HG03196 (cell line): Measurements from ENCODE around the gene VWA8.
"Not testable (repeated sequence)": the region's sequence is repeated elsewhere in the genome, so short reads cannot be mapped to it uniquely, and the experiment has no call there.

Experiments used
- ATAC-seq: cut with Tn5 transposase; IDR thresholded peaks from one replicate; pipeline ENCODE4 v1.9.1; 2021; ENCODE audit not compliant: unreplicated experiment

VWA8 gene

DNA sequence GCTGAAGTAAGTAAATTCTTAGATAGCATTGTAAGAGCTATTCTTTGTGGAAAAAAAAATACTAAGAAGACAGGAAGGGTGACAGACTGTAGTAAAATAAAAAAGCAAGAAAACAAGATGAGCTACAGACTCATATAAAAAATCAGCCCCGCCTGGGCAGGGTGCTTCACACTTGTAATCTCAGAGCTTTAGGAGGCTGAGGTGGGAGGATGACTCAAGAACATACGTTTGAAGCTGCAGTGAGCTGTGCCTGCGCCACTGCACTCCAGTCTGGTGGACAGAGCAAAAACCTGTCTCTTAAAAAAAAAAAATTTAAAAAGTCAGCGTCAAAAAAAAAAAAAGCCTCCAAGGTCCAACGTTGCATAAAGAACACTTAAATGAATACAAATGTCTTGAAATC is 102.1 kb downstream of the VWA8 start:
- no peak for ATAC-seq

DNA sequence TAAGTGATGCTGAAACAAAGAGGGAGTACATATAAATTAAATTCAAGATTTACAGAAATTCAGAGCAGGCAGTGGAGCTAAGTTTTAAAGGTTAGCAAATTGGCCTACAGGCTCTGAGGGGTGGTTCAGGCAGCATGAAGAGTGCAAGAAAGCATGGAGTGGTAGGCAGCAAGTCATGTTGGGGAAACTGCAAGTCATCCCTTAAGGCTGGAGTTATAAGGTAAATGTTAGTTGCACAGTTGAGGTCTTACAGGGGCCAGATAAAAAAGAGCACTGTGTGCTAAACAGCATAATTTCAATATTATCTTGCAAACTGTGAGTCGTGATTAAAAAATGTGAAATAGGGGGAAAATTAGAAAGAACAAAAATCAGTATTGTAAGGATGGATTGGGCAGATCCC is 106.2 kb downstream of the VWA8 start:
- no peak for ATAC-seq

DNA sequence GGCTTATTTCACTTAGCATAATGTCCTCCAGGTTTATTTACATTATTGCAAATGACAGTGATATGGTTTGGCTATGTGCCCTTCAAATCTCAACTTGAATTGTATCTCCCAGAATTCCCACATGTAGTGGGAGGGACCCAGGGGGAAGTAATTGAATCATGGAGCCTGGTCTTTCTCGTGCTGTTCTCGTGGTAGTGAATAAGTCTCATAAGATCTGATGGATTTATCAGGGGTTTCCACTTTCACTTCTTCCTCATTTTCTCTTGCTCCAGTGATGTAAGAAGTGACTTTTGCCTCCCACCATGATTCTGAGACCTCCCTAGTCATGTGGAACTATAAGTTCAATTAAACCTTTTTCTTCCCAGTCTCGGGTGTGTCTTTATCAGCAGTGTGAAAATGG is 109.6 kb downstream of the VWA8 start:
- no peak for ATAC-seq

DNA sequence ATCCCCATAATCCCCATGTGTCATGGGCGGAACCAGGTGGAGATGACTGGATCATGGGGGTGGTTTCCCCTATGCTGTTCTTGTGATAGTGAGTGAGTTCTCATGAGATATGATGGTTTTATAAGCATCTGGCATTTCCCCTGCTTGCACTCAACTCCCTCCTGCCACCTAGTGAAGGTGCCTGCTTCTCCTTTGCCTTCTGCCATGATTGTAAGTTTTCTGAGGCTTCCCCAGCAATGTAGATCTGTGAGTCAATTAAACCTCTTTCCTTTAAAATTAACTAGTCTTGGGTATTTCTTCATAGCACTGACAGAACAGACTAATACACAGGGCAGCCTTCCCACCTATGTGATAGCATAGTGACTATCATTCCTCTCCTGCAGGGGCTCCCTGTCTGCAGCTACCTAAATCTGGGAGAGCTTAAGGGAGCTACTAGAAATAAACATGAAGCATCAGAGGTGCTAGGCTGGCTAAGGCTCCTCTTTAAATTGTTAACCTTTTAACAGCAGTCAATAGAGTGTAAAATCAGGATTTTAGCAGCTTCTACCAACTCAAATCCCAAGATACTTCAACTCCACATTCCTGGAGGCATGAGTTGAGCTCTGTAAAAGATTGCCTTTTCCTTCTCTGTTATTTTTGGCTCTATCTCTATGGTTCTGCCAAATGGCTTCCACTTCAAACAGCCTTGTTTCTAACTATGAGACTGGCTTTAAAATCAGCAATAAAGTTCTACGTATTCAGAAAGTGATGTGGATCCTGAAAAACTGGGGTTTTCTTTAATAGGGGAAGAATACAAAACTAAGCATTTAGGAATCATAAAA is 112.3 kb downstream of the VWA8 start:
- no peak for ATAC-seq

DNA sequence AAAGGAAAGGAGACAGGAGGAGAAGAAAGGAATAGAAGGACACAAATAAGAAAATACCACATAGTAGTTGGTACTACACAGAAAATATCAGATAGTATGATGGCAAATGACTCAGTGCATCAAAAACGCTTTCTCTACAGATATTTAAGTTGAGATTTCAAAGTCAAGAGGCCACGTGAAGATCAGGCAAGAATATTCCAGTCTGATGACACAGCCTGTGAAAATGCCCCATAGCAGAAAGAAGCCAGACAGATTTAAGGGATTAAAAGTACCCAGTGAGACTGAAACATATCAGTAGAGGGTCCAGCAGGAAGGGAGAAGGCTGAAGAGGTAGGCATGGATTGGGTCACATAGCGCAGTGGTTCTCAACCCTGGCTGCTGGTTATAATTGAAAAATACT is 113.7 kb downstream of the VWA8 start:
- ATAC-seq = no peak

DNA sequence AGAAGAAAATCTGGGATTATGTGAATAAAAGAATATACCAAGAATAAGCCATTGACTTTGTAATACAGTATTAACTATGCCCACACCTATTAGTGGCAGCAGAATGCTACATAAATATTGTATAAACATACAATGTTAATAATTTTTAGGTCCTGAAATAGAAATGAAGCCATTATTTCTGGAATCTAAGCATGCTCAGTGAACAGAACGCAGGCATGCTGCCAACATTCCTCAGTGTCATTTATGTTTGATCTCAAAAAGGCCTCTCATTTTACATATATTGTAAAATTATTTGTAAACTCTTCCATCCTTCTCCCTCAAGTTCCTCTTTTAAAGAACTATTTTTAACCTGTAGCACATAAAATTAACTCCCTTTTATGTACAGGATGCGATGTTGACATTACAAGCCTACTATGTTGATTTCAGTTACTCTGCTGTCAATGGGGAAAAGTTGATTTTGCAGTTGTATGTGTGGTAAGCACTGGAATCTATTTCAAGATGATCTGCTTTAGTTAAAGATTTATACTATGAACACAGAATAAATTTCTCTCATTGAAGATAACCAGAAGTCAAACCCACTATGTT is 118.8 kb downstream of the VWA8 start:
- ATAC-seq = no peak

DNA sequence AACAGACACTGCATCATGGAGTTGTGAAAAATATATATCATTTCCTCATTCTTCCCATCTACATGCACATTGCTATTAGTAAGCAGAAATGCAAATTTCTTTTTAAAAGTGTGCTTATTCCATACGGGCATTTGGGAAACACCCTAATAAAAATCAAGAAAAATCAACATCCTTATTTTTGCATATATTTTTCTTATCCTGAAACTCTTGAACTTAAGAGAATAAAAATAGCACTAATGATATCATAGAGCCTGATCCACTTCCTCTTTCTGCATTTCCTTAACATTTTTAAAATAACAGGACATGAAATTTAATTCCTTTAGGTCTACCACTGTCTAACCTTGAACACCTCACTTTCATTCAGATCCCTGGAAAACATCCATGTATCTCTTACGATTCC is 123.3 kb downstream of the VWA8 start:
- no peak for ATAC-seq

DNA sequence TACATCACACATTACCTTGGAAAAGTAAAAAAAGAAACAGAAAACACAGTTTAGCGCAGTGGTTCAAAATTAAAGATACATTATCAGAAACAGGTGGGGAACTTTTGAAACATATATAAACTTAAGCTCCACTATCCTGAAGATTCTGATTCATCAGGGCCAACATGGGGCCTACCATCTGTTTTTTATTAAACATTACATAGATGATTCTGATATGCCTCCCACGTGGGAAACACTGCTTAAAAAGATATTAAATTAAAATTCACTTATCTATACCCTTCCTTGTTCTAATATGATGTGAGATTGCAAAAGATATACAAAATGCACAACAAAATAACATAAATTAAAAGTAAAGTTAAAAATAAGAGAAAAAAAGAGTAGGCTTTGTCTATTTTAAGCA is 125.0 kb downstream of the VWA8 start:
- no peak for ATAC-seq

DNA sequence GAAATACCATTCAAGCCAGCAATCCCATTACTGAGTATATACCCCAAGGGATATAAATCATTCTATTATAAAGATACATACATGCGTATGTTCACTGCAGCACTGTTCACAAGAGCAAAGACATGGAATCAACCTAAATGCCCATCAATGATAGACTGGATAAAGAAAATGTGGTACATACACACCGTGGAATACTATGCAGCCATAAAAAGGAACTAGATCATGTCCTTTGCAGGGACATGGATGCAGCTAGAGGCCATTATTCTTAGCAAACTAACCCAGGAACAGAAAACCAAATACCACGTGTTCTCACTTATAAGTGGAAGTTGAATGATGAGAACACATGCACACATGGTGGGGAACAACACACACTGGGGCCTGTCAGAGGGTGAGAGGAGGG is 126.2 kb downstream of the VWA8 start:
- not testable (repeated sequence) for ATAC-seq

DNA sequence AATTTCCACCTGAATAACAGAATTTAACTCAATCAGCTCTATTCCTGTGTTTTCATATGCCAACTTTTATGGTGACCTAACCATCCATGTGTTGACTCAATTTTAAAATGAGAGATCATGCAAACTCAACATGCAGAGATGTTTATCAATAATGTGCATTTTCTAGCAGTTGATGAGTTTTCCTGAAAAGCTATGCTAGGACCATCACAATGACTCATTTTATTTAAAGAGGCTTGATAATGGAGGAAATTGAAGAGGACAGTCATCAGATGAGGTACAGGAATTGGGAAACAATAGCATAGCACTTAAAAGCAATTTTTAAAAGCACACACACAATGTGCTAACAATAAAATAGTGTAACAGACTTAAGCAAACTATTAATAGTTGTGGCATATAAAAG is 127.1 kb downstream of the VWA8 start:
- ATAC-seq = no peak

DNA sequence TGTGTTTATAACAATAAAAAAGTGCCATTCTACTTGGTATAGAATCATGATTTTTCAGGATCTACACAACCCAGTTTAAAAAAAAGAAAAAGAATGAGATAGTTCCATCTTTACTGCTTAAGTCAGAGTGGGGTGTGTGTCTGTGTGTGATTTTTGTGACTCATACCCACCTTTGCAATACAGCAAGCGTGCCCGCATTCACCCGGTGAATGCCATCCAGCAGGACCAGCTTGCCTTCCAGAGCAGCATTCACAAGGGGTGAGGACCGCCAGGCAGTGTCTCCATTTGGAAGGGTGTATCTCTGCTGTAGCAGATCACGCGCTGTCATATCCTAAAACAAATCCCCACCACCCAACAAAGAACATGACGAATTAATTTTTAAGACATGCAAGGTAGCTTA is 127.7 kb downstream of the VWA8 start:
- ATAC-seq = no peak

DNA sequence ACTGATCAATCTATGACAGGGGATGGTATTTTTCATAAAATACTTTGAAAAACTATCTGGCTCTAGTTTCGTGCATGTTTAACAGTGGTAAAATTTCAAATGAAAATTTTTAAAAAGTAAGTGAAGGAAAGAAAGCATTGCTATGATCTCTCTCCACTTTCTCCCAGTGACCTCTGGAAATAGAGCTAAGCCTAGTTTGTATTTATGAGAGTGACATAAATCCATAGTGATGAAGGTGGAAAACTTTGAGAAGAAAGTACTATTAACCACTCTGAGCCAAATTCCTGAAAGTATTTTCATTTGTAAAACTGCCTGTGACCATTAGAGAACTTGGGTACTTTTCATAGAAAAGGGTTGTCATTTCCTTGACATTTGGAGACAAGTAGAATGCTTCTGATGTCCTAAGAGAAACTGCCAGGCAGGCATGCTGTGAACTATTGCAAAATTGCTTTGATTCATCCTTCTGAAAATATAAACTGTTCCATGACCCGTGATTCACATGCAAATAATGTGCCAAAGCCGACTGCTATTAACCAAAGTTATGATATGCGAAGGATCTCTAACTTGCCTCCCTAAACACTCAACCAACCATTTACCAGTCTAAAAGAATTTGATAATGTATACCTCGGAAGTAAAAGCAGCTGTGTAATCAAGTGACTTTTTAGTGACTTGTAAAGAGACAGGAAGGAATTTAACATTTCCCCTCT is 133.2 kb downstream of the VWA8 start:
- no peak for ATAC-seq

DNA sequence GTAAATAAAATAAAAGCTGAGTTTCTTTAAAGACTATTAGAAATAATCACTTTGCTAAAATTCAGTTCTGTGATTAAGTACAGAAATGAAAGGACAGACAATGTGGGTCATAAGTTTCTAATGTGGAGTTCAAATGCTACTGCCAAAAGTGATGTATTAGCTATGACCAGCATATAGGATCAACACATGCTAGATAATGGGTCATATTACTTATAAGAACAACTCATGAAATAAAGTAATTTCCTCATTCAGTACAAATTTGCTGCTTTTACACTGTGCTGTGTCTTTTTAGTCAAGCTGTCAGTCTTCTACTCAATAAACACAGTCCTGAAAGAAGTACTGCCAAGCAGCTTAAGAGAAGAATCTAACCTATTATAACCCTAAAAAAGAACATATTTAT is 135.2 kb downstream of the VWA8 start:
- no peak for ATAC-seq

DNA sequence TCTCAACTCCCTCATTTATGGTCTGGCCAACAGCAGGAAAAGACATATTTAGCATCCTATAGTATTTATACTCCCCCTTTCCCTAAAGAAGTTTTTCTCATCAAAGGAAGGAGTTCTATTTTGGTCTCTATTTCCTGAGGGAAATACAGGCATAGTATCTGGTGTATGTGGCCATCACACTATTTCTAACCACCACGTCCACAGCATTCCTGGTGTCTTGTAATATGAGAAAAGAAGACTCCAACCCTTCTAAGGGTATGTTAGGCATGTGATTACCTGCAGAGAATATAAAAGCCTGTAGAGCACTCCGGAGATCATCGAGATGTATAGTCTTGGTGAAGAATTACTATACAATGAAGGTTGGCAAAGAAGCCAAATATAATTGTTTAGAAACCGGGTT is 137.4 kb downstream of the VWA8 start:
- ATAC-seq = no peak

DNA sequence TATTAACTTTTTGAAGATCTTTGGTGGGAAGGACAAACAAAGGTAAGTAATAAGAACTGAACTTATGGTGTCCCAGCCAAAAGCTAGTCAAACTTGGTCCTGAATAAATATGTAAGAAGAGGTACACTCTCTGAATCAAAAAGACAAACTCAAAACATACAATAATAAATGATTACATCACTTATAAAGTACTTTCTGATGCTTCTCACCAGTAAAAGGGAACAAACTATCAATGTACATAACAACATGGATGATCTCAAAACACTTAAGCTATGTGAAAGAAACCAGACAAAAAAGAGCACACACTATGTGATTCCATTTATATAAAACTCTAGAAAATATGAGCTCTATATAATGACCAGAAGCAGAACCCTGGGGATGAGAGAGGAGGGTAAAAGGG is 138.3 kb downstream of the VWA8 start:
- ATAC-seq = no peak

DNA sequence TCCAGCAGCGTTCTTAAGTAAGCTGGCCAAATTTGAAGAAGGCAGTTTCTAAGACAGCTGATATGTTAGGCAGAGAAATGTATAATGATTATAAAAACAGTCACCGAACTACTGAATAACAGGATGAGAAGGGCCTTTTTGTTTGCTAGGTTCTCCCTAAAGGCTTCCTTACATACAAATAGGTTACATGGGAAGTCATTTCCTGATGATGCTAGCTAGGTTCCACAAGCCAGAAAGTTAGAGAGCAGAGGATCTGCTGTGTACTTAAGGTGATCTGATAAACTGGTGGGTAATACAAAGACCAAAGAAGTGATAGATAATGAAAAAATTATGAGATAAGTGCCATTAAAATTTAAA is 139.7 kb downstream of the VWA8 start:
- no peak for ATAC-seq

DNA sequence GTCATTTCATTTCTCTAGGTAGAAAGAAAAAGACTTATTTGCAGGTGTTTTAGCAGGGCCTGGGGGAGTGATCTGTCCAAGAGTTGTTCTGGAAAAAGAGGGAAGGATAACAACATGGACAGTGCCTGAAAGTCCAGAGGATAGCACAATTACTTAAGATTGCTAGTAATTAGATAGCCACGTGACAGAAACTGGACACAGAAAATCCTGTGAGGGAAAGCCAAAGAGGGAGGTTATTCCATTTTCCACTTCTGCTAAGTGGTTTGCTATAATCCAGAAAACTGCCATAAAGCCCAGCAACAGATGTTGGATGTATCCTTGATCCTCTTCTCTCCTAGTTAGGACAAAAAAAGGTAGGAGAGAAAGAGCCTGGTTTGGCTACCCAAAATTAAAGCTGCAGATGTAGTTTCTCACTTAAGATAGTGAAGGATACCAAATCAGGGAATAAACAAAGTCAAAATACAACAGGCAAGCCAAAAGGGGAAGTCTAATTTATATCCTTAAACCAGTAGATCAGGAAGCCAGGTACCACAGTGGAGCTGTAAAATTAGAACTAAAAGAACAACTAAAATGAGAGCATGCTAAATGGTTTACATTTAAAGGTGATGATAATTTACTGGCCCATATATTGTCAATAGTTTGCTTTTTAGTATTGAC is 140.2 kb downstream of the VWA8 start:
- ATAC-seq = no peak

DNA sequence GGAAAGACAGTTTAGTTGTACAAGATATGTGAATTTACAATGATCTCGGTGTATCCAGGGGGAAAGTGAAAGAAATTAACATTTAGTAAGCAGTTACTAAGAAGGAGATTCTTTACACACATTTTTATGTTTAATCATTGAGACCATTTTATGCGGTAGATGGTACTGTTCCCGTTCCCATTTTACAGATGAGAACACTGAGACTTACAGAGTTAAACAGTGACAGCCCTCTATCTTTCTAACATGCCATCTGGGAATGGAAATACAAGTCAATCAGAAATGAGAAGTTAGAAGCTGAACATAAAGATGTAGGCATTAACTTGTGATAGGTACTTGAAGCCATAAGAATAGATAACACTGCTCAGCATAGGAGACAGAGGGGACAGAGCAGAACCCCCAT is 144.9 kb downstream of the VWA8 start:
- no peak for ATAC-seq

DNA sequence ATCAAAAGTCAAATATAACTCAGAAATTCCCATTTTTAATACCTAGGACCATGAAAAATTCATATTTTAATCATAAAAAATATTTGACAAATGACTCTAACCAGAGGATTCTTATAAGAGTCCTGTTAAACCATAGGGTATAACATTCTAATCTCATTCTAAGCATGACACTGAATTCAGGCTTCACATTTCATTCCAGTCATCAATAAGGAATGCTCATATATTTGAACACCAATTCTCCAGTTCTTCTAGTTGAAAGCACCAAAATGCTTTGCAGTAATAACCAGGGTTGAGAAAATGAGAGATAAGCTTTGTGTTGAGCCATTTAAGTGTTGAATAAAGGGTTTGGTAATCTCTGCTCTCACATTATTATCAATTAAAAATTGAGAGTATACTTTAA is 147.5 kb downstream of the VWA8 start:
- no peak for ATAC-seq

DNA sequence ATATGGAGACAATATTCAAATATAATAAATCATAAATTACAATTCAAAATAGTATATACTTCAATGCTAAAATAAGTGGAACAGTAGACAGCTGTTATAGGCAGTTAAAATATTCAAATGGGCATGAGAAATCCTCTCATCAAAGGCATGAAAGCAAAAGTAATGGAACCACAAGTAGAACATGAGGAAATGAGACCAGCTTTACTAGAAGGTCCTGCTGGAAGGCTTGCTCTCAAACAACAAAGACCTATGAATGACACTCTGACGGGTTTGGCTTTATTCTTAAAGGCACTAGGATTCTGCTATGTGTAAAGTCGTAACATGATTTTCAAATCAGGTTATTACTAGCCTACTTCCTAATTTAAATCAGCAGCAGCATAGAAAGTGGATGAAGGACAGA is 148.1 kb downstream of the VWA8 start:
- no peak for ATAC-seq

DNA sequence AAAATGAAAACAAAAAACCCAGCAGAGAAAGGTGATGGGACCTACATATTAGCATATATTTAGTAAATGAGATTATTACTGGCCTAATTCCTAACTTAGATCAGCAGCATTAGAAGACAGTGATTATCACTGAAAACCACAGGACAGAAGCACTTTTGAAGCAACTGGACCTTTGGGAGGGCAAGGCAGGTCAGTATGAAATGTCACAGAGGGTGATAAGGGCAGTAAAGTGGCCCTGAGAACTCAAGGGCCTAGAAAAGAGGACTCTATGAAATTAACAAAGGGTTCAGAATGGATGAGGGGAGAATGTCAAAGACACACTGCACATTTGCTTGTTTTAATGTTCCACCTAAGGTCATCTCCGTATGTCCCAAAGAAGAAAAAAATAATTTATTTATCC is 148.7 kb downstream of the VWA8 start:
- ATAC-seq = no peak

DNA sequence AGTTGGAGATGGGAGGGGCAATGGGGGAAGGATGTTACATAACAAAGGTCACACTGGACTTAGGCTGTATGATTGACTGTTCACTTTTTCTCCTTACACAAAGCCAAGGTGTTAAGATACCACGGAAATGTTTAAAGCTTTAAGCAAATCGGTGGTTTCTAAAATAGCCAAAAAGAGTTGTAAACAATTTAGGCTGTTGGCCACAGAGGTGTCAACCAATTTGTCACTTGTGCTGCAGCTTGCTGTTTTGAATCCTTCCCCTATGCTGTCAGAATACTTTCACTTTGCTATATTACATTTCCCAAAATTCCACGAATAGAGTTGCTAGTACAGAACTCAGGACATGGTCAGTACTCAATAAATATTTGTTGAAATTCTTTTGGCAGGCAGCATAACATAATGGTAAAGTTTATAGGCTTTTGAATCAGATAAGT is 149.3 kb downstream of the VWA8 start:
- no peak for ATAC-seq
